Parathyroid adenoma (tissue), 2 donors: ENCODE results near the gene ZCCHC3.
"Not testable (repeated sequence)": the region's sequence is repeated elsewhere in the genome, so short reads cannot be mapped to it uniquely, and the experiment has no call there.

Experiments used
- H2AFZ ChIP-seq: fragments of 300-600 bp; sonication (generic); one replicate; pipeline ENCODE4 v1.7.0; 2017; ENCODE audit warnings: antibody characterized with exemption, mild to moderate bottlenecking
- H3K27ac ChIP-seq: fragments of 300-600 bp; sonication (generic); one replicate; pipeline ENCODE4 v1.7.0; 2017
- H3K27me3 ChIP-seq: fragments of 300-600 bp; sonication (generic); one replicate; pipeline ENCODE4 v1.7.0; 2017; ENCODE audit warnings: low read length; ENCODE audit not compliant: control insufficient read depth, insufficient read depth
- H3K36me3 ChIP-seq: fragments of 300-600 bp; sonication (generic); one replicate; pipeline ENCODE4 v1.7.0; 2017; ENCODE audit warnings: low read length; ENCODE audit not compliant: control insufficient read depth, insufficient read depth
- H3K4me1 ChIP-seq: fragments of 300-600 bp; sonication (generic); one replicate; pipeline ENCODE4 v1.7.0; 2017; ENCODE audit warnings: control low read depth
- H3K4me2 ChIP-seq: fragments of 300-600 bp; sonication (generic); one replicate; pipeline ENCODE4 v1.7.0; 2017; ENCODE audit warnings: low read length
- H3K4me3 ChIP-seq: fragments of 300-600 bp; sonication (generic); one replicate; pipeline ENCODE4 v1.7.0; 2017; ENCODE audit warnings: low read depth, low read length
- H3K79me2 ChIP-seq: fragments of 300-600 bp; sonication (generic); one replicate; pipeline ENCODE4 v1.7.0; 2017; ENCODE audit warnings: control low read depth
- H3K9ac ChIP-seq: fragments of 300-600 bp; sonication (generic); one replicate; pipeline ENCODE4 v1.7.0; 2017; ENCODE audit warnings: mild to moderate bottlenecking
- H3K9me3 ChIP-seq: fragments of 300-600 bp; sonication (generic); one replicate; pipeline ENCODE4 v1.7.0; 2017; ENCODE audit warnings: low read length; ENCODE audit not compliant: control insufficient read depth
- CTCF ChIP-seq: fragments of 300-600 bp; sonication (generic); IDR thresholded peaks from one replicate; pipeline ENCODE4 v1.7.0; 2017; ENCODE audit warnings: antibody characterized with exemption, mild to moderate bottlenecking
- donor health status: primary hyperparathyroidism.

Gene ZCCHC3

GRCh38 chr20:297098-297924 is at the start of gene ZCCHC3:
Gene ZCCHC3 (plus strand): TSS chr20:297570. CDS start chr20:297587, 17 bp downstream.
- no peaks in the 10 kb centered on the region for H3K27me3 ChIP-seq
- H3K27ac ChIP-seq: peak within 1 kb of the TSS; percentile 96
- no peaks in the 10 kb centered on the region for H3K9me3 ChIP-seq
- H3K79me2 ChIP-seq: peaks cover 30% of the 10 kb centered on the region
- peak within 1 kb of the TSS; percentile 68 for H3K4me2 ChIP-seq
- peak within 1 kb of the TSS; percentile 70 for H3K9ac ChIP-seq
- peak; percentile 42 for TF ChIP-seq CTCF
- peak within 1 kb of the TSS; percentile 88 for H2AFZ ChIP-seq
- peaks cover 23% of the 10 kb centered on the region for H3K4me1 ChIP-seq
- H3K36me3 ChIP-seq: no peaks in the 10 kb centered on the region
- H3K4me3 ChIP-seq: peak within 1 kb of the TSS; percentile 78

GRCh38 chr20:251354-251753 is 46.0 kb upstream of the ZCCHC3 start:
- no peaks in the 10 kb centered on the region for H3K9me3 ChIP-seq
- H3K79me2 ChIP-seq: no peaks in the 10 kb centered on the region
- no peak overlapping the region for H3K4me2 ChIP-seq
- no peak overlapping the region for H2AFZ ChIP-seq
- H3K27ac ChIP-seq: no peak overlapping the region
- no peaks in the 10 kb centered on the region for H3K27me3 ChIP-seq
- H3K4me1 ChIP-seq: no peaks in the 10 kb centered on the region
- H3K36me3 ChIP-seq: no peaks in the 10 kb centered on the region
- no peak for TF ChIP-seq CTCF
- no peak overlapping the region for H3K4me3 ChIP-seq
- H3K9ac ChIP-seq: no peak overlapping the region

DNA sequence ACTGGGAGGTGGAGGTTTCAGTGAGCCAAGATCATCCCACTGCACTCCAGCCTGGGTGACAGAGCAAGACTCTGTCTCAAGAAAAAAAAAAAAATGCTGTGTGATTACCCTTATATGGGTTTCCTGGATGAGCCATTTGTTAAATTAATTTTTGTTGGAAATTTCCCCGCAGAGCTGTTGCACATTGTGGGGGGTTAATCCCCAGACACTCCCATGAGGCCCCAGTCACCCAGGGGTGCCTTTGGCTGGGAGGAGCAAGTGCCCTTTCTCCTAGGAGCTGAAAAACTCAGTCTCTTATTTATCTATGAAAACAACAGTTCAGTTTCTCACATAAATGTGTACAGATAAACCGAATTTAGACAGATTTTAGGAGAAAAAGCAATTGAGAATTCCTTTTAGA is 44.6 kb upstream of the ZCCHC3 start:
- Histone ChIP-seq H3K4me2 (no peak overlapping the region), H3K79me2 (no peaks in the 10 kb centered on the region), H3K4me1 (peaks cover 7% of the 10 kb centered on the region), H3K27ac (no peak overlapping the region), H3K9ac (no peak overlapping the region), H3K4me3 (no peak overlapping the region), H3K36me3 (no peaks in the 10 kb centered on the region), H3K9me3 (no peaks in the 10 kb centered on the region), H3K27me3 (no peaks in the 10 kb centered on the region), H2AFZ (no peak overlapping the region)
- no peak for TF ChIP-seq CTCF

- H3K4me3 ChIP-seq, H3K79me2 ChIP-seq, H3K36me3 ChIP-seq: not testable (repeated sequence)
Observed at GRCh38 chr20:253447-253846, 43.9 kb upstream of the ZCCHC3 start.

DNA sequence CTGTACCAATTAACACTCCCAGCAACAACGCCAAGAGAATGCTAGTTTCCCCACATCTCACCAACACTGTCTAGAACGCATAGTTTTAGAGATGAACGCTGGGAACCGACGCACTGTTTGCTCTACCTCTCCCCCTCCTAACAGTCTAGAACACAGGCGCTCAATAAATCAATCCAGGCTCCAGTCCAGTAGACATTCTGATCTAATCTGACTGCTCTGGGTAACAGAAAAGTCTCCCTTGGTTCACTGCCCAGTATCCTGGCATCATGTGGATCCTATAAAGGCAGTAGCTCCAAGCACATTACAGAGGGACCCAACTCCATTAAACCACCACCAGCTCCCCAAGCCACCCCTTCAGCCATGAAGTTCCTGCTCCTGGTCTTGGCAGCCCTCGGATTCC is 40.0 kb upstream of the ZCCHC3 start, which contains the start of gene DEFB132:
Gene DEFB132, plus strand, starts transcription at position 306 of the 400 bp plus-strand sequence. Its CDS starts 55 bp downstream, at position 361.
- H3K9me3 ChIP-seq: no peaks in the 10 kb centered on the region
- TF ChIP-seq CTCF: no peak
- peaks cover 20% of the 10 kb centered on the region for H3K4me1 ChIP-seq
- no peaks in the 10 kb centered on the region for H3K27me3 ChIP-seq
- no peak within 1 kb of the TSS for H3K4me3 ChIP-seq
- no peak within 1 kb of the TSS for H3K27ac ChIP-seq
- H3K36me3 ChIP-seq: no peaks in the 10 kb centered on the region
- H3K79me2 ChIP-seq: no peaks in the 10 kb centered on the region
- peak within 1 kb of the TSS; percentile 56 for H2AFZ ChIP-seq
- no peak within 1 kb of the TSS for H3K9ac ChIP-seq
- H3K4me2 ChIP-seq: peak within 1 kb of the TSS; percentile 14

More at GRCh38 chr20:253447-253846, 43.9 kb upstream of the ZCCHC3 start:
- not testable (repeated sequence) for H2AFZ ChIP-seq, H3K9me3 ChIP-seq, H3K27me3 ChIP-seq, H3K27ac ChIP-seq, H3K4me2 ChIP-seq, H3K9ac ChIP-seq
- peaks cover 12% of the 10 kb centered on the region for H3K4me1 ChIP-seq
